Right lobe of liver (tissue), 4 donors: ENCODE measurements around the gene PLXNA4.

ENCODE experiments used
- CTCF ChIP-seq, 4 donors: fragments of 200-600 bp in 3 of 4; fragments of 450-650 bp in 1 of 4; IDR thresholded peaks; one replicate each; pipeline versions ENCODE4 v1.5.1 to v1.8.0; 2016 to 2022; ENCODE audit warnings: antibody characterized with exemption in 4 of 4, mild to moderate bottlenecking in 2 of 4
- POLR2A ChIP-seq: fragments of 450-650 bp; IDR thresholded peaks from one replicate; pipeline ENCODE4 v1.6.1; 2017; ENCODE audit warnings: antibody characterized with exemption, mild to moderate bottlenecking
- donor health status: DM: no; HTN: no; CAD: no.
- donor health status: DM: no; HTN: no; CAD: no.
- donor health status: DM: no; HTN: yes; CAD: no.

- no peak for TF ChIP-seq CTCF (IDR thresholded peaks at IDR 0.05)
- no peak for TF ChIP-seq POLR2A
Measured at GRCh38 chr7:132347858-132348257, 228.4 kb downstream of the PLXNA4 start.
